ENCODE results near the gene PCYT2. TPM values are rescaled to one million over a fixed set of nuclear protein-coding genes. Genes with fewer than 3 reads are reported as not detected.
A peak's percentile ranks its signal among the peaks of the same experiment; 100 is the strongest.

The PCYT2 gene
- total RNA-seq, 1 donor from 2014 or later = 46.8 TPM

DNA sequence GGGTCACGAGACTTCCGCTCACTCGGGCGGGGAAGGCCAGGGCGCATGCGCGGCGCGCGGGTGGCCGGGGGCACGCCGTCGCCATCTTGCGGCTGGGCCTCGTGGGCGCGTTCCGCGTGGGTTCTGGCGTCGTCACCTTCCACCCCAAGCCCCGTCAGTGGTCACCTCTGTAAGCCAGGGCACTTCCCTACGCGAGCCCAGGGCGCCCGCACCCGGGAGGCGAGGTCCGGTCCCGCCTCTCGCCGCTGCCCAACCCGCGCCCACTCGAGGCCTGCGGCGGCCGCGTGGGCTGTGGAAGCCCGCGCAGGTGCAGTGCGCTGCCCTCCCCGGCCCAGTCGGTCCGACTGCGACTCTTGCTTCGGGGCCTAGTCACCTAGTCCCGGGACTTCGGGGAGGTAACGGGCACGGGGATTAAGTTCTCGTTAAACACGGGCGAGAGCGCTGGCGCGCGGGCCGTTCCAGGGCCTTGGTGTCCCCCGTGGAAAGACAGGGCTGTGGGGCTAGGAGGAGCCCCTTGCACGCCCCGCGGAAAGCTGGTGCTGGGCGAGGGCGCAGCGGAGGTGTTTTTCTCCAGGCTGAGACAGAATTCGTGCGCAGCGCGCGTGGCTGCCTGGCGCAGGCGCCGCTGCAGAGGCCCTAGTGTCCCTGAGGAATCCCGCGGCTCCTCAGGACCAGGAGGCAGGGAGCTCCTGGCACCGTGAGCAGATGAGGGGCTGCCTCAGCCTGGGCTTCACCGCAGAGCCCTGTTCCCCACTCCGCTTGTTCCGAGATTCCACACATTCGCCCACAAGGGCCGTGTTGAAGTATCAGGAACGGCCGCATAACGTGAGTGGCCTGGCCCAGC is 39.6 kb downstream of the PCYT2 start:
- H3K4me3 Mint-ChIP-seq = peak overlapping the region; percentile 89
- peak; percentile 95 for DNase-seq (ENCODE audit: extremely low spot score, unreplicated experiment)
- no peaks in the 10 kb centered on the region for H3K9me3 Mint-ChIP-seq
- no peaks in the 10 kb centered on the region for H3K36me3 Mint-ChIP-seq
- H3K27me3 Mint-ChIP-seq = no peaks in the 10 kb centered on the region
- H3K27ac Mint-ChIP-seq = peak overlapping the region; percentile 90
- H3K4me1 Mint-ChIP-seq (ENCODE audit: unreplicated experiment) = peaks cover 11% of the 10 kb centered on the region
- peak; percentile 27 for TF ChIP-seq CTCF (conservative IDR thresholded peaks at IDR 0.05)

GRCh38 chr17:81870981-81871386 is 40.2 kb downstream of the PCYT2 start, which contains the start of gene ARHGDIA:
Gene ARHGDIA, minus strand, starts transcription at chr17:81871337. Its CDS starts 1,407 bp downstream, at chr17:81869930.
- peak within 1 kb of the TSS; percentile 89 for H3K4me3 Mint-ChIP-seq
- no peak for TF ChIP-seq CTCF (conservative IDR thresholded peaks at IDR 0.05)
- no peaks in the 10 kb centered on the region for H3K36me3 Mint-ChIP-seq
- no peaks in the 10 kb centered on the region for H3K9me3 Mint-ChIP-seq
- H3K4me1 Mint-ChIP-seq (ENCODE audit: unreplicated experiment) = peaks cover 11% of the 10 kb centered on the region
- no peak for DNase-seq (ENCODE audit: extremely low spot score, unreplicated experiment)
- no peaks in the 10 kb centered on the region for H3K27me3 Mint-ChIP-seq
- peak within 1 kb of the TSS; percentile 90 for H3K27ac Mint-ChIP-seq

- Mint-ChIP-seq H3K36me3 (no peaks in the 10 kb centered on the region), H3K27ac (peak overlapping the region; percentile 89), H3K9me3 (no peaks in the 10 kb centered on the region), H3K4me3 (peak overlapping the region; percentile 89), H3K4me1 (ENCODE audit: unreplicated experiment) (peaks cover 11% of the 10 kb centered on the region), H3K27me3 (no peaks in the 10 kb centered on the region)
- no peak for TF ChIP-seq CTCF (conservative IDR thresholded peaks at IDR 0.05)
- DNase-seq (ENCODE audit: extremely low spot score, unreplicated experiment) = no peak
Measured at GRCh38 chr17:81870131-81870980, 40.8 kb downstream of the PCYT2 start.

DNA sequence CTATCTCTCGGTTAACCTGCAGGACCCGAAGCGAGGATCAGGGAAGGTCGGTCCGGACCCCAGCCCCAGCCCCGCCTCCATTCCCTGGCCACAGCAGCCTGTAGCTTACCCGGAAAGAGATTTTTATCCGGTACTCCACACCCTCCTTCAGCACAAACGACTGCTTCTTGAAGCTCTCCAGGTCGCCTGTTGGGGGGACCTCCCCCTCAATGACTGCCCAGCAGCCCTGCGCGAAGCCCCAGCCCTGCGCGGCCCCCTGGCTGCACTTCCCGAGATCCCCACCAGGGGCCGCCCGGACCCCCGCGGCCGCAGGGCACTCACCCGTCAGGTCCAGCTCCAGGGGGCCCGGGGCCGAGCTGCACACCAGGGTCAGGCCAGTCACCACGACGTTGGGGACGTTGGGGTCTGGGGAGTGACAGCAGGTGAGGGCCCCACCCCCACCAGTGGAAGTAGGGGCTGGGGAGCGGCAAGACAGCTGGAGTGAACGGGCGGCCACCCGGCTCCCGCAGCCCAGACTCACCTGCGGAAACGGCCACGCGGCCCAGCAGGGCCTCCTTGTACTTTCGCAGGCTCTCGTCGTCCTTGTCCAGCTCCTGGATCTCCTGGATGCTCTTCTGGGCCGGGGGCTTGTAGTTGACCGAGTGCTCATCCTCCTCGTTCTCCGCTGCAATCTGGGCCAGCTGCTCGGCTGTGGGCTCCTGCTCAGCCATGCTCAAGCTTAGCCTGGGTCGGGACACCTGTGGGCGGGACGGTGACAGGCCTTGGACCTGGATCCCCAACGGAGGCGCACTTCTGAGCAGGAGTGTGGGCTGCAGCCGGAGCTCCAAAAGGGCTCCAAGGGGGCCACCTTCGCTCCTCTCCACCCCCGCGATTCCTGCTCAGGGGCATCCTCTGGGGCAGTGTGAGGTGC is 41.7 kb downstream of the PCYT2 start:
- no peak for DNase-seq (ENCODE audit: extremely low spot score, unreplicated experiment)
- H3K9me3 Mint-ChIP-seq = no peaks in the 10 kb centered on the region
- peak overlapping the region; percentile 89 for H3K4me3 Mint-ChIP-seq
- H3K27ac Mint-ChIP-seq = peak overlapping the region; percentile 90
- H3K4me1 Mint-ChIP-seq (ENCODE audit: unreplicated experiment) = peaks cover 11% of the 10 kb centered on the region
- H3K27me3 Mint-ChIP-seq = no peaks in the 10 kb centered on the region
- H3K36me3 Mint-ChIP-seq = no peaks in the 10 kb centered on the region
- TF ChIP-seq CTCF (conservative IDR thresholded peaks at IDR 0.05) = peak; percentile 96

DNA sequence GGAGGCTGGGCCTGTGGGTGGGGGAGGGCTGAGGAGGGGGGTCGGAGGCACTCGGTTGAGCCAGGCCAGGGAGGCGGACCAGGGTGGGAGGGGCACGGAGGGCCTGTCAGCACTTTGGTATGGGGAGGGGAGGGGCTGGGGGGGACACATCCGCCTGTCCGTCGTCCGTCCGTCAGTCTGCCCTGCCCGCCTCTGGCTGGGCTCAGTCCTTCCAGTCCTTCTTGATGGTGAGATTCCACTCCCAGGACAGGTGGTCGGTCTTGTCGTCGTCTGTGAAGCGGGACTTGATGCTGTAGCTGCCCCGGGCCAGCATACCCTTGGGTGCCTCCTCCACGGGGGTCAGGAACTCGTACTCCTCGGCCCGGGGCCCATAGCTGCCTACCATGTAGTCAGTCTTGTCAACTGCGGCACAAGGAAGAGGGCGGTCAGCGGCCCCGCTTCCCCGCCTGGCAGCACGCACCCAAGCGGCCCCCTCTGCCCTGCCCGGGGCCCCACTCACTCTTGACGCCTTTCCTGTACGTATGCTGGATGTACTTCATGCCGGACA is 42.5 kb downstream of the PCYT2 start:
- no peak for TF ChIP-seq CTCF (conservative IDR thresholded peaks at IDR 0.05)
- peaks cover 11% of the 10 kb centered on the region for H3K4me1 Mint-ChIP-seq (ENCODE audit: unreplicated experiment)
- peak overlapping the region; percentile 66 for H3K4me3 Mint-ChIP-seq
- peak overlapping the region; percentile 90 for H3K27ac Mint-ChIP-seq
- H3K9me3 Mint-ChIP-seq = no peaks in the 10 kb centered on the region
- no peaks in the 10 kb centered on the region for H3K27me3 Mint-ChIP-seq
- H3K36me3 Mint-ChIP-seq = peaks cover under 1% of the 10 kb centered on the region
- no peak for DNase-seq (ENCODE audit: extremely low spot score, unreplicated experiment)
